HepG2 (cell line): Measurements from ENCODE around the gene EMID1. TPM values are rescaled to one million over a fixed set of nuclear protein-coding genes. Genes with fewer than 3 reads are reported as not detected.

ENCODE experiments used
- DMTF1 ChIP-seq: sonication (generic); formaldehyde crosslinking; IDR thresholded peaks from 2 replicates; pipeline ENCODE4 v1.4.0; 2020; ENCODE audit warnings: mild to moderate bottlenecking, missing genetic modification reagents
- EHMT2 ChIP-seq: fragments of 200-600 bp; sonication (generic); IDR thresholded peaks from 2 replicates; pipeline ENCODE4 v1.7.0; 2017; ENCODE audit warnings: antibody characterized with exemption, low read depth, low read length, borderline replicate concordance
- HNRNPLL ChIP-seq: fragments of 200-400 bp; formaldehyde crosslinking; IDR thresholded peaks from 2 replicates; pipeline ENCODE4 v1.6.1; 2017; ENCODE audit warnings: mild to moderate bottlenecking, low read depth, low read length; ENCODE audit not compliant: poor library complexity, severe bottlenecking
- NFIB ChIP-seq: sonication (generic); formaldehyde crosslinking; IDR thresholded peaks from 2 replicates; pipeline ENCODE4 v1.9.0; 2021; ENCODE audit warnings: missing genetic modification reagents, mild to moderate bottlenecking, borderline replicate concordance
- NKX3-1 ChIP-seq: sonication (generic); formaldehyde crosslinking; IDR thresholded peaks from 2 replicates; pipeline ENCODE4 v1.5.0; 2020; ENCODE audit warnings: missing genetic modification reagents
- NONO ChIP-seq, 2 experiments: fragments of 450-650 bp in 1 of 2; sonication (generic) in 1 of 2; formaldehyde crosslinking in 1 of 2; IDR thresholded peaks in 1 of 2; conservative IDR thresholded peaks in 1 of 2; 2 replicates each; pipeline versions ENCODE4 v1.6.1 to v1.8.0; 2017 to 2022; ENCODE audit warnings: mild to moderate bottlenecking in 1 of 2, missing genetic modification reagents in 1 of 2, moderate library complexity in 1 of 2
- SETDB1 ChIP-seq: sonication (generic); formaldehyde crosslinking; IDR thresholded peaks from 2 replicates; pipeline ENCODE4 v1.5.1; 2020; ENCODE audit warnings: missing genetic modification reagents, mild to moderate bottlenecking, borderline replicate concordance
- TERF1 ChIP-seq: sonication (generic); formaldehyde crosslinking; IDR thresholded peaks from 2 replicates; pipeline ENCODE4 v1.8.0; 2022; ENCODE audit warnings: mild to moderate bottlenecking, missing genetic modification reagents, moderate library complexity
- ZBTB10 ChIP-seq: sonication (generic); formaldehyde crosslinking; IDR thresholded peaks from 2 replicates; pipeline ENCODE4 v1.4.0; 2020; ENCODE audit warnings: missing genetic modification reagents, borderline replicate concordance
- ZFP36 ChIP-seq: fragments of 150-350 bp; IDR thresholded peaks from 2 replicates; pipeline ENCODE4 v1.6.1; 2018; ENCODE audit warnings: borderline replicate concordance, low read length, low read depth; ENCODE audit not compliant: partially characterized antibody
- ZNF256 ChIP-seq: sonication (generic); formaldehyde crosslinking; conservative IDR thresholded peaks from 2 replicates; pipeline ENCODE4 v1.4.0; 2020; ENCODE audit warnings: missing genetic modification reagents
- ZNF609 ChIP-seq: sonication (generic); formaldehyde crosslinking; IDR thresholded peaks from 2 replicates; pipeline ENCODE4 v1.4.0; 2020; ENCODE audit warnings: mild to moderate bottlenecking, missing genetic modification reagents, borderline replicate concordance
- ZNF672 ChIP-seq: sonication (generic); formaldehyde crosslinking; IDR thresholded peaks from 2 replicates; pipeline ENCODE4 v1.8.1; 2022; ENCODE audit warnings: missing genetic modification reagents
- polyA plus RNA-seq, 8 experiments: library from polyadenylated mRNA; depleted of rRNA in 3 of 8; stranded (reverse) in 7 of 8; unstranded in 1 of 8; fragments of >200 nt; fragmentation: Illumina TruSeq in 4 of 8; extraction: Trizol in 4 of 8; gene quantifications; 2 replicates each; pipeline versions ENCODE4 v1.2.1 to v1.2.3, GENCODE V29; 2011 to 2016; ENCODE audit warnings: low read depth in 4 of 8, missing spikeins in 1 of 8, mixed read lengths in 1 of 8; ENCODE audit not compliant: insufficient read depth in 1 of 8
- total RNA-seq, 5 experiments: library from RNA; depleted of rRNA; stranded (reverse); fragments of >200 nt; fragmentation: Illumina TruSeq; extraction: Trizol; gene quantifications; 2 replicates each; pipeline ENCODE4 v1.2.3, GENCODE V29; 2016; ENCODE audit warnings: low read depth in 1 of 5

EMID1 gene
- total and polyA plus RNA-seq, 2 of the 13 experiments (the other 11 are each of a cell fraction or from before 2014, with no cell fraction given) = 0.45 to 0.82 TPM

- TF ChIP-seq ZBTB10 (CRISPR knock-in tag) (no peak), ZFP36 (no peak), ZNF609 (CRISPR knock-in tag) (no peak), NONO (IDR thresholded peaks at IDR 0.05) (no peak), NONO (CRISPR knock-in tag; conservative IDR thresholded peaks at IDR 0.05) (no peak), NKX3-1 (CRISPR knock-in tag) (no peak), TERF1 (CRISPR knock-in tag) (no peak), NFIB (CRISPR knock-in tag) (no peak), SETDB1 (CRISPR knock-in tag) (no peak), EHMT2 (no peak), HNRNPLL (no peak), DMTF1 (no peak), ZNF256 (CRISPR knock-in tag) (no peak), ZNF672 (no peak)
These were observed 26.6 kb downstream of the EMID1 start (continued) for GRCh38 chr22:29231971-29232959.
